ENCODE results near the gene SNX1. TPM values are rescaled to one million over a fixed set of nuclear protein-coding genes. Genes with fewer than 3 reads are reported as not detected.

The SNX1 gene
- total RNA-seq, 6 experiments from 2014 or later = 40.7 to 71.1 (median 59.8) TPM

DNA sequence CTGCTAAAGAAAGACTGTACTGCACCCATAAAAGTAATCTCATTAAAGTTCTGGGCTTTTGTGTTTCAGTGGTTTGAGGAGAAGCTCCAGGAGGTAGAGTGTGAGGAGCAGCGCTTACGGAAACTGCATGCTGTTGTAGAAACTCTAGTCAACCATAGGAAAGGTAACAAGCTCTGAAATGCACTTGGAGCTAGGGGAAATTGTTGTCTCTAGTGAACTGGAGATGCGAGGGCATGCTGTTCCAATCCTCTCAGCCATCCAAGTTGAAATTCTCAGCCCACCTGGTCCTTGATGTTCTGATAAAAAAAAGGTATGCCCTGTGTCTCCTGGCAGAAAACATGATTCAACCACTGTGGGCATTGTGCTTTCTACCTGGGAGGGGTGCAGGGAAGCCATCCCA, 34.4 kb downstream of the SNX1 start:
- Histone ChIP-seq H3K4me3 (no peak overlapping the region), H3K9me3 (no peaks in the 10 kb centered on the region), H3K27me3 (no peaks in the 10 kb centered on the region), H3K4me1 (no peaks in the 10 kb centered on the region), H3K27ac (no peak overlapping the region), H3K36me3 (peaks cover 19 to 97% (median 66%) of the 10 kb centered on the region in 4 donors)
- ATAC-seq (no peak), DNase-seq (no peak)
- TF ChIP-seq POLR2A (IDR thresholded peaks at IDR 0.05) (no peak), CTCF (IDR thresholded peaks at IDR 0.05) (no peak)
- 97% methylated on average over 3 of the region's 3 CpGs for WGBS (ENCODE audit: insufficient coverage, low coverage, low lambda C conversion rate, missing lambda C conversion rate)
- intact Hi-C loops (cut with DNase I) = no loop called here

DNA sequence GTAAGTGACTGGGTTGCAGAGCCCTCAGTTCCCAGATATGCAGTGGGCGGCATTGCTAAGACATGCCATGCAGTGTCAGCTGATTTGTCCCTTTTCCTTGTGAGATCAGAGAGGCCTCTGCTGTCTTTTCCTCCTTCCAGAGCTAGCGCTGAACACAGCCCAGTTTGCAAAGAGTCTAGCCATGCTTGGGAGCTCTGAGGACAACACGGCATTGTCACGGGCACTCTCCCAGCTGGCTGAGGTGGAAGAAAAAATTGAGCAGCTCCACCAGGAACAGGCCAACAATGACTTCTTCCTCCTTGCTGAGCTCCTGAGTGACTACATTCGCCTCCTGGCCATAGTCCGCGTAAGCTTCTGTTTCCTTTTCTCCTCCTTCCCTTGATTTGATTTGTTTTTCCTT, 35.8 kb downstream of the SNX1 start:
- Histone ChIP-seq H3K27ac (no peak overlapping the region), H3K4me3 (no peak overlapping the region), H3K36me3 (peaks cover 19 to 100% (median 69%) of the 10 kb centered on the region in 4 donors), H3K9me3 (no peaks in the 10 kb centered on the region), H3K4me1 (no peaks in the 10 kb centered on the region), H3K27me3 (no peaks in the 10 kb centered on the region)
- TF ChIP-seq POLR2A (IDR thresholded peaks at IDR 0.05) = no peak
- intact Hi-C loops (cut with DNase I) = no loop called here
- DNase-seq = no peak
- ATAC-seq = no peak
- 90% methylated on average over 6 of the region's 7 CpGs for WGBS (ENCODE audit: insufficient coverage, low coverage, low lambda C conversion rate, missing lambda C conversion rate)

GRCh38 chr15:64132217-64132616, 36.4 kb downstream of the SNX1 start:
- H3K36me3 ChIP-seq = peaks cover 19 to 100% (median 71%) of the 10 kb centered on the region in 4 donors
- DNase-seq (no peak), ATAC-seq (no peak)
- TF ChIP-seq CTCF (IDR thresholded peaks at IDR 0.05) = no peak
- TF ChIP-seq POLR2A (IDR thresholded peaks at IDR 0.05) = no peak
- H3K4me3 ChIP-seq = no peak overlapping the region
- no peaks in the 10 kb centered on the region for H3K9me3 ChIP-seq
- no peaks in the 10 kb centered on the region for H3K4me1 ChIP-seq
- 80% methylated on average over 1 of the region's 4 CpGs for WGBS (ENCODE audit: insufficient coverage, low coverage, low lambda C conversion rate, missing lambda C conversion rate)
- no peak overlapping the region for H3K27ac ChIP-seq
- H3K27me3 ChIP-seq = no peaks in the 10 kb centered on the region
- intact Hi-C loops (cut with DNase I) = no loop called here

DNA sequence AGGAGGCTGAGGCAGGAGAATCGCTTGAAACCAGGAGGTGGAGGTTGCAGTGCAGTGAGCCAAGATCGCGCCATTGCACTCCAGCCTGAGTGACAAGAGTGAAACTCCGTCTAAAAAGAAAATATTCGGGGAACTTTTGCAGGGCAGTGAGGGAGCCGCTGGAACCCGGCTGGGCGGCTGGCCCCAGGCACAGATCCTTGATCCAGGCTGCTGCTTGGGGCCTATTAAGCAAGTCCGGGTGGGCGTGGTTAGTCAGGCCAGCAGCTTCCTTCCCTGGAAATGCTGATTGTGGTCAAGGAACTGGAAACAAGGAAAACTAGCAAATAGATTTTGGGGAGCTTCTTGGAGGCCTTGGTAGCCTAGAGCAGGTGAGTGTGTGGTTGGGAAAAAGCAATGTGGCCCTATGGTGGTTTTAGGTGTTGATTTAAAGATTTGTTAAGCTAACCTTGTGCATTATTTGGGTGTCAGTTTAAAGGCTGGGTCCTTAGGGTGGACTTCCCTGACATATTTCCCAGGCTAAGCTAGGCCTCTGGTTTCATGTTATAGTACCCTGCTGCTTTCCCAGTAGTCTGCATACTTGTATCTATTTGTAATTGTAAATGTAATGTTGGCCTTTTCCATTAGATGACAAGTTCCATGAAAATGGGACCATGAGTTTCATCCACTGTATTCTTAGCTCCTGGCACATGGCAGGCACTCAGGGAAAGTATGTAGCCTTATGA, 38.0 kb downstream of the SNX1 start:
- DNase-seq (no peak), ATAC-seq (peak in 1 of 4 donors; percentile 22)
- Histone ChIP-seq H3K4me3 (no peak overlapping the region), H3K9me3 (no peaks in the 10 kb centered on the region), H3K27ac (no peak overlapping the region), H3K4me1 (no peaks in the 10 kb centered on the region), H3K36me3 (peaks cover 19 to 100% (median 63%) of the 10 kb centered on the region in 4 donors), H3K27me3 (no peaks in the 10 kb centered on the region)
- 82% methylated on average over 2 of the region's 10 CpGs for WGBS (ENCODE audit: insufficient coverage, low coverage, low lambda C conversion rate, missing lambda C conversion rate)
- TF ChIP-seq POLR2A (IDR thresholded peaks at IDR 0.05) = no peak
- TF ChIP-seq CTCF (IDR thresholded peaks at IDR 0.05) = no peak
- intact Hi-C loops (cut with DNase I) = no loop called here

DNA sequence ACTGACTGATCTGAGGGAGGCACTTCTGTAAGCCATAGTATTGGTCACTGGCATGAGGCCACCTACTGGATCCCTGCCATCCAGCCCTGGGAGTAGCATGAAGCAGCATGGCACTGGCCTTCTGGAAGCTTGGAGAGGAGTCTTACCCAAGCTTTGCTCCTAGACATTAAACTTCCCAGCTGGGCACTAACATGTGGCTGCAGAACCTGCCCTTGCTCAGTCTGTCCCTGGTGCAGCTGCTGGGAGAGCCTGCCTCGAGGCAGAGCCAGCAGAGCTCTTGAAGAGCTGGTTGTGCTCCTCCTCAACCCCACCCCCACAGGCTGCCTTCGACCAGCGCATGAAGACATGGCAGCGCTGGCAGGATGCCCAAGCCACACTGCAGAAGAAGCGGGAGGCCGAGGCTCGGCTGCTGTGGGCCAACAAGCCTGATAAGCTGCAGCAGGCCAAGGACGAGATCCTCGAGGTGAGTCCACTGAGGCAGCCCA, 38.6 kb downstream of the SNX1 start:
- Histone ChIP-seq H3K36me3 (peaks cover 19 to 96% (median 60%) of the 10 kb centered on the region in 4 donors), H3K4me1 (no peaks in the 10 kb centered on the region), H3K9me3 (no peaks in the 10 kb centered on the region), H3K27me3 (no peaks in the 10 kb centered on the region), H3K4me3 (no peak overlapping the region), H3K27ac (no peak overlapping the region)
- ATAC-seq = peak; percentile 15 to 54 (median 38)
- TF ChIP-seq POLR2A (IDR thresholded peaks at IDR 0.05) (no peak), CTCF (IDR thresholded peaks at IDR 0.05) (no peak)
- peak in 2 of 3 donors; percentile 55 to 68 for DNase-seq
- intact Hi-C loops (cut with DNase I) = no loop called here
- WGBS (ENCODE audit: insufficient coverage, low coverage, low lambda C conversion rate, missing lambda C conversion rate) = 87% methylated on average over 3 of the region's 9 CpGs
